NCI-H1417 (cell line): ENCODE measurements around the gene GRM3.

Source experiments
- DNase-seq, 3 experiments: peaks; one replicate each; lab custom pipeline; 2025; lab: John Stamatoyannopoulos, UW

The GRM3 gene

DNA sequence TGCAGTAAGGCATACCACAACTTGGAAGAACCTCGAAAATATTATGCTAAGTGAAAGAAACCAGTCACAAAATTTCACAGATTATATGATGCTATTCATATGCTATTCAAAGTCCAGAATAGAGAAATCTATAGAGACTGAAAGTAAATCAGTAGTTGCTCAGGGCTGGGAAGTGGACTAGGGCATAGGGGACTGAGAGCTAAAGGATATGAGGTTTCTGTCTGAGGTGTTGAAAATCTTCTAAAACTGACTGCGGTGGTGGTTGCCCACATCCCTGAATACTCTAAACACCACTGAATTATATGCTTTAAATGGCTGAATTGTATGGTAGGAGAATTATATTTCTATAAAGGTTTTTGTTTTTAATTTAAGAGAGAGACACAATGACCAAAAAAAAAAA, 254.5 kb downstream of the GRM3 start:
- no peak for DNase-seq

DNA sequence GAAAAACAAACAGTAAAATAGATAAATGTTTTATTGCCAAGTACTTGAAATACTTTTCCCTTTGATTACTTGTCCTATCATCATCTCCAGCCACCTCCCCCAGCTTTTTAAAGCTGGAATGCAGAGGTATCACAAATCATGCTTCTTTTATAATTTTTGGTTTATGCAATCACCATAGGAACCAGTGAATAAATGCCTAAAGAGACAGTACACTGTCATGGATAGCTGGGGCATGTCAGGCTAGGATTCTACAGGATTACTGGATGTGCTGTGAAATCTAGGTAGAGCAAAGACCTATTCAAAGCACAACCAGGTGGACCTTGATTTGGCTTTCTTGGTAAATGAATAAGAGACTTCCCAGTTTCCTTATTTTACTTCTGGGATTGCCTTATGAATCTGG, 257.2 kb downstream of the GRM3 start:
- DNase-seq: no peak

DNA sequence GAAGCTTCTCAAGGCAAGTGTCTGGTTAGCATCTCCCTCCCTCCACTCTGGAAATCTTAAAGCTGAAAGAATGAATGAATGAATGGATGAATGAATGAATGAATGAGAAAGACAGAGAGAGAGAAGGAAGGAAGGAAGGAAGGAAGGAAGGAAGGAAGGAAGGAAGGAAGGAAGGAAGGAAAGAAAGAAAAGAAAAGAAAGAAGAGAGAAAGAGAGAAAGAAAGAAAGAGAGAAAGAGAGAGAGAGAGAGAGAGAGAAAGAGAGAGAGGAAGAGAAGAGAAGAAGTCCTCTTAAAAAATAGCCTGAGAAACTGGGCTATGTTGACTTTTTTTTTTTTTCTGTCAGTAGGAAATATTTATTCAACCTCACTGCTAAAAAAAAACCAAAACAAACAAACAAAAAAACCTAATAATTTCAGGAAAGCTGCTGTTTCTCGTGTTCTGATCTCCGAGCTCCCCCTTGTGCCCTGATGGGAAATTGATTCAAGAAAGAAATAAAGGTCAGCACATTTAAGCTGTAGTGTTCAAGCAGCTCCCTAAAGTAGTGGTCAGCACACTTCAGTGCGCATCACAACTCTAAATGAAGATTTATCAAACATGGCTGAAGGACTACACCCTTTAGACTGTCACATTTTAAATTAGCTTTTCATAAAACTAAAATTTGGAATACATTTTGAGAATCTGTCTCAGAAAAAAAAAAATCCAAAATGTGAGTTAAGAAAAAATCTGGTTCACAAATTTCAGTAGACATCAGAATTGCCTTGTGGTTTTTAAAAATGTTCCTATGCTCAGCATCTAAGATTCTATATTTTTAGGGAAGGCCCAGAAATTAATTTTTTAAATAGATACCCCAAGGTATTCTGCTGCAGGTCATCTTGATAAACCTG, 261.5 kb downstream of the GRM3 start:
- peak; percentile 16 to 73 (median 22) for DNase-seq

DNA sequence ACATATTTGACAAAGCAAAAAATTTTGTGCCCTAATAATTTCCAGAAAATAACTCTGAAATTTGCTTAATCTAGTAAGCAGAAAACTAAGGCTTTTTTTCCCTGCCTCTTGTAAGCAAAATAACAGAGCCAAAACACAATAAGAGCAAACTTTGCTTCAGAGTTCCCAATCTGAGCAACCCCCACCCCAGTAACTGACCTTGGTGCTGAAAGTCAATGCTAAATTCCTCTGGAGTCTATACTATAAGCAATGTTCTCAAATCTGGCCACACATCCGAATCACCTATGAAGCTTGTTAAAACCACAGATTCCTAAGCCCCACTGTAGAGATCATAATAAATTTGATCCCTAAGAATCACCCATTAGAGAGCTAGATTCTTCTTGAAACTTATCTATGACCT, 265.2 kb downstream of the GRM3 start:
- DNase-seq: no peak

DNA sequence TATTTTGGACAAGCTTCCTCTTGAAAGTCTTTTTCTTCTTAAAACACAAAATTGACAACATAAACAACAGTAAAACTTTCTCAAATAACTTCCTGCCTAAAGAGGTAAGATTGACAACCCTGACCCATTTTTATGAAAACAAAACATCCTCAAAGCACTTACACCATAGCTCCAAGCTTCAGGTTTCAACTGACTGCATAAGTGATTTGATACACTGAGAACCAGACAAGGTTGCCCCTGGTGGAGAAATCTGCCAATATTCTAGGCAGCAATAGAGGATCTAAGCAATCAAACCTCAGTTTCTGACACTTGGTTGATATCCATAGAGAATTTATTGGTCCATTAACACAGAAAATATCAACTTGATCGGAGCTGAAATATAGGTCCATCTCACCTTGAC, 267.9 kb downstream of the GRM3 start:
- DNase-seq: peak in 2 of 3 experiments; percentile 25 to 34

DNA sequence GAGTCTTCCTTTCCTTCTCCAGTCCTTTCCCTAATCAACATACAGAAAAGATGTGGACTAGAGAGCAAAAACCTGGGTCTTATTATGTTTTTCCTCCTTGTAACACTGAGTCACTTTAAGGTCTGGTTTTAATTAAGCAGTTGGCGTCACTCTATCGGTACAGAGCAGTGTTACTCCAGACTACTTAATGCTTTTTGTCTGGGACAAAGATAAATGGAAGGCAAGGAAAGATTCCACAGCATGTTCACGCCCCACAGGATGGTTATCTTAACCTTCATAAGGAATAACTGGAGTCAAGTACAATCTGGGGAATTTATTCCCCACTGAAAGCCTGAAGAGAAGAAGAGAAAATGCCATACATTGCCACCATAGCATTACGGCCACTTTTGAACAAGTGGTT, 270.0 kb downstream of the GRM3 start:
- no peak for DNase-seq
